WTC11 (cell line): ENCODE results near the gene RCL1.

Source experiments
- ERG ChIP-seq: fragments of 250-450 bp; sonication (Bioruptor Pico); IDR thresholded peaks from 2 replicates; pipeline ENCODE4 v1.8.0; 2021; ENCODE audit warnings: mild to moderate bottlenecking
- TF ChIP-seq, protein P1 (sequence below): sonication (generic); formaldehyde crosslinking; IDR thresholded peaks from 2 replicates; pipeline ENCODE4 v1.8.1; 2023; ENCODE audit warnings: mild to moderate bottlenecking, missing genetic modification reagents, borderline replicate concordance
- TF ChIP-seq, protein P2 (sequence below): fragments of 200-600 bp; IDR thresholded peaks from 2 replicates; pipeline ENCODE4 v1.8.0; 2022; ENCODE audit warnings: antibody characterized with exemption
- TF ChIP-seq, protein P3 (sequence below): fragments of 250-450 bp; sonication (Bioruptor Pico); IDR thresholded peaks from 2 replicates; pipeline ENCODE4 v1.9.0; 2021; ENCODE audit warnings: mild to moderate bottlenecking, borderline replicate concordance

GRCh38 chr9:4840018-4840417 is 47.3 kb downstream of the RCL1 start:
- TF ChIP-seq, protein P1, sequence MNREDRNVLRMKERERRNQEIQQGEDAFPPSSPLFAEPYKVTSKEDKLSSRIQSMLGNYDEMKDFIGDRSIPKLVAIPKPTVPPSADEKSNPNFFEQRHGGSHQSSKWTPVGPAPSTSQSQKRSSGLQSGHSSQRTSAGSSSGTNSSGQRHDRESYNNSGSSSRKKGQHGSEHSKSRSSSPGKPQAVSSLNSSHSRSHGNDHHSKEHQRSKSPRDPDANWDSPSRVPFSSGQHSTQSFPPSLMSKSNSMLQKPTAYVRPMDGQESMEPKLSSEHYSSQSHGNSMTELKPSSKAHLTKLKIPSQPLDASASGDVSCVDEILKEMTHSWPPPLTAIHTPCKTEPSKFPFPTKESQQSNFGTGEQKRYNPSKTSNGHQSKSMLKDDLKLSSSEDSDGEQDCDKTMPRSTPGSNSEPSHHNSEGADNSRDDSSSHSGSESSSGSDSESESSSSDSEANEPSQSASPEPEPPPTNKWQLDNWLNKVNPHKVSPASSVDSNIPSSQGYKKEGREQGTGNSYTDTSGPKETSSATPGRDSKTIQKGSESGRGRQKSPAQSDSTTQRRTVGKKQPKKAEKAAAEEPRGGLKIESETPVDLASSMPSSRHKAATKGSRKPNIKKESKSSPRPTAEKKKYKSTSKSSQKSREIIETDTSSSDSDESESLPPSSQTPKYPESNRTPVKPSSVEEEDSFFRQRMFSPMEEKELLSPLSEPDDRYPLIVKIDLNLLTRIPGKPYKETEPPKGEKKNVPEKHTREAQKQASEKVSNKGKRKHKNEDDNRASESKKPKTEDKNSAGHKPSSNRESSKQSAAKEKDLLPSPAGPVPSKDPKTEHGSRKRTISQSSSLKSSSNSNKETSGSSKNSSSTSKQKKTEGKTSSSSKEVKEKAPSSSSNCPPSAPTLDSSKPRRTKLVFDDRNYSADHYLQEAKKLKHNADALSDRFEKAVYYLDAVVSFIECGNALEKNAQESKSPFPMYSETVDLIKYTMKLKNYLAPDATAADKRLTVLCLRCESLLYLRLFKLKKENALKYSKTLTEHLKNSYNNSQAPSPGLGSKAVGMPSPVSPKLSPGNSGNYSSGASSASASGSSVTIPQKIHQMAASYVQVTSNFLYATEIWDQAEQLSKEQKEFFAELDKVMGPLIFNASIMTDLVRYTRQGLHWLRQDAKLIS (CRISPR knock-in tag) = no peak
- no peak for TF ChIP-seq ERG (CRISPR knock-in tag)
- TF ChIP-seq, protein P2, sequence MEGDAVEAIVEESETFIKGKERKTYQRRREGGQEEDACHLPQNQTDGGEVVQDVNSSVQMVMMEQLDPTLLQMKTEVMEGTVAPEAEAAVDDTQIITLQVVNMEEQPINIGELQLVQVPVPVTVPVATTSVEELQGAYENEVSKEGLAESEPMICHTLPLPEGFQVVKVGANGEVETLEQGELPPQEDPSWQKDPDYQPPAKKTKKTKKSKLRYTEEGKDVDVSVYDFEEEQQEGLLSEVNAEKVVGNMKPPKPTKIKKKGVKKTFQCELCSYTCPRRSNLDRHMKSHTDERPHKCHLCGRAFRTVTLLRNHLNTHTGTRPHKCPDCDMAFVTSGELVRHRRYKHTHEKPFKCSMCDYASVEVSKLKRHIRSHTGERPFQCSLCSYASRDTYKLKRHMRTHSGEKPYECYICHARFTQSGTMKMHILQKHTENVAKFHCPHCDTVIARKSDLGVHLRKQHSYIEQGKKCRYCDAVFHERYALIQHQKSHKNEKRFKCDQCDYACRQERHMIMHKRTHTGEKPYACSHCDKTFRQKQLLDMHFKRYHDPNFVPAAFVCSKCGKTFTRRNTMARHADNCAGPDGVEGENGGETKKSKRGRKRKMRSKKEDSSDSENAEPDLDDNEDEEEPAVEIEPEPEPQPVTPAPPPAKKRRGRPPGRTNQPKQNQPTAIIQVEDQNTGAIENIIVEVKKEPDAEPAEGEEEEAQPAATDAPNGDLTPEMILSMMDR = no peak
- TF ChIP-seq, protein P3, sequence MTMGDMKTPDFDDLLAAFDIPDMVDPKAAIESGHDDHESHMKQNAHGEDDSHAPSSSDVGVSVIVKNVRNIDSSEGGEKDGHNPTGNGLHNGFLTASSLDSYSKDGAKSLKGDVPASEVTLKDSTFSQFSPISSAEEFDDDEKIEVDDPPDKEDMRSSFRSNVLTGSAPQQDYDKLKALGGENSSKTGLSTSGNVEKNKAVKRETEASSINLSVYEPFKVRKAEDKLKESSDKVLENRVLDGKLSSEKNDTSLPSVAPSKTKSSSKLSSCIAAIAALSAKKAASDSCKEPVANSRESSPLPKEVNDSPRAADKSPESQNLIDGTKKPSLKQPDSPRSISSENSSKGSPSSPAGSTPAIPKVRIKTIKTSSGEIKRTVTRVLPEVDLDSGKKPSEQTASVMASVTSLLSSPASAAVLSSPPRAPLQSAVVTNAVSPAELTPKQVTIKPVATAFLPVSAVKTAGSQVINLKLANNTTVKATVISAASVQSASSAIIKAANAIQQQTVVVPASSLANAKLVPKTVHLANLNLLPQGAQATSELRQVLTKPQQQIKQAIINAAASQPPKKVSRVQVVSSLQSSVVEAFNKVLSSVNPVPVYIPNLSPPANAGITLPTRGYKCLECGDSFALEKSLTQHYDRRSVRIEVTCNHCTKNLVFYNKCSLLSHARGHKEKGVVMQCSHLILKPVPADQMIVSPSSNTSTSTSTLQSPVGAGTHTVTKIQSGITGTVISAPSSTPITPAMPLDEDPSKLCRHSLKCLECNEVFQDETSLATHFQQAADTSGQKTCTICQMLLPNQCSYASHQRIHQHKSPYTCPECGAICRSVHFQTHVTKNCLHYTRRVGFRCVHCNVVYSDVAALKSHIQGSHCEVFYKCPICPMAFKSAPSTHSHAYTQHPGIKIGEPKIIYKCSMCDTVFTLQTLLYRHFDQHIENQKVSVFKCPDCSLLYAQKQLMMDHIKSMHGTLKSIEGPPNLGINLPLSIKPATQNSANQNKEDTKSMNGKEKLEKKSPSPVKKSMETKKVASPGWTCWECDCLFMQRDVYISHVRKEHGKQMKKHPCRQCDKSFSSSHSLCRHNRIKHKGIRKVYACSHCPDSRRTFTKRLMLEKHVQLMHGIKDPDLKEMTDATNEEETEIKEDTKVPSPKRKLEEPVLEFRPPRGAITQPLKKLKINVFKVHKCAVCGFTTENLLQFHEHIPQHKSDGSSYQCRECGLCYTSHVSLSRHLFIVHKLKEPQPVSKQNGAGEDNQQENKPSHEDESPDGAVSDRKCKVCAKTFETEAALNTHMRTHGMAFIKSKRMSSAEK (CRISPR knock-in tag) = no peak
